GM12878 (cell line): ENCODE measurements around the gene TBCD. TPM values are rescaled to one million over a fixed set of nuclear protein-coding genes. Genes with fewer than 3 reads are reported as not detected.

Source experiments
- ATAC-seq: fragments of 200-7000 bp; cut with Tn5 transposase; 3 replicates; pipeline ENCODE4 v1.9.1; 2020; ENCODE audit warnings: mild to moderate bottlenecking, moderate library complexity
- BruUV-seq: library from RNA; stranded (reverse); fragments of 400-500 nt; replicated peaks from 2 replicates; lab custom pipeline; 2021; lab: Mats Ljungman, UMichigan
- CTCF ChIA-PET: fragments of 300-600 bp; sonication (Branson Sonifier 250); formaldehyde crosslinking; extraction: SDS; loops from one replicate; lab custom pipeline; 2021; ENCODE audit warnings: inconsistent platforms; lab: Yijun Ruan, JAX
- POLR2A ChIA-PET: fragments of 350-600 bp; formaldehyde crosslinking; extraction: SDS; loops from one replicate; lab custom pipeline; 2021; ENCODE audit warnings: inconsistent platforms; lab: Charles Lee
- RAD21 ChIA-PET: fragments of 300-600 bp; sonication (Branson Sonifier 250); formaldehyde crosslinking; loops from one replicate; lab custom pipeline; 2023; ENCODE audit warnings: antibody characterized with exemption; ENCODE audit not compliant: unreplicated experiment; lab: Charles Lee
- SMC1A ChIA-PET: fragments of 300-600 bp; sonication (Branson Sonifier 250); formaldehyde crosslinking; loops from one replicate; lab custom pipeline; 2023; ENCODE audit not compliant: unreplicated experiment, uncharacterized antibody; lab: Charles Lee
- DNase-seq: peaks from one replicate; pipeline ENCODE4 v3.0.0-alpha.2; 2011; ENCODE audit warnings: low read depth, low spot score
- FAIRE-seq: peaks from 3 replicates; lab custom pipeline; 2011; peaks lifted over from hg19 to GRCh38; lab: Jason Lieb, UNC
- H2AFZ ChIP-seq: 2 replicates; pipeline ENCODE4 v1.6.0; 2011; ENCODE audit warnings: low read depth, low read length, control low read depth; ENCODE audit not compliant: control insufficient read depth
- H3K27ac ChIP-seq: 2 replicates; pipeline ENCODE4 v1.5.1; 2011; ENCODE audit warnings: control low read depth; ENCODE audit not compliant: control insufficient read depth, insufficient read depth
- H3K27me3 ChIP-seq, 2 experiments: replicated peaks in 1 of 2; 2 replicates each; pipeline versions ENCODE4 v1.6.0 to v1.6.1; 2011; ENCODE audit warnings: low read length in 1 of 2; ENCODE audit not compliant: control insufficient read depth in 2 of 2, insufficient read depth in 2 of 2
- H3K36me3 ChIP-seq, 2 experiments: 2 replicates each; pipeline ENCODE4 v1.5.1; 2011; ENCODE audit warnings: low read length in 1 of 2; ENCODE audit not compliant: control insufficient read depth in 2 of 2, insufficient read depth in 2 of 2
- H3K4me1 ChIP-seq: 2 replicates; pipeline ENCODE4 v1.6.1; 2011; ENCODE audit warnings: mild to moderate bottlenecking, low read length, moderate library complexity, mixed read lengths; ENCODE audit not compliant: control insufficient read depth, insufficient read depth
- H3K4me2 ChIP-seq: 2 replicates; pipeline ENCODE4 v1.6.0; 2011; ENCODE audit warnings: control low read depth; ENCODE audit not compliant: control insufficient read depth, insufficient read depth
- H3K4me3 ChIP-seq: fragments of 200-600 bp; sonication (generic); 2 replicates; pipeline ENCODE4 v1.5.1; 2016
- H3K79me2 ChIP-seq: 2 replicates; pipeline ENCODE4 v1.6.0; 2011; ENCODE audit warnings: low read length; ENCODE audit not compliant: control insufficient read depth, insufficient read depth
- H3K9ac ChIP-seq: 2 replicates; pipeline ENCODE4 v1.8.0; 2011; ENCODE audit warnings: low read length, control low read depth, mixed read lengths; ENCODE audit not compliant: control insufficient read depth, insufficient read depth
- H3K9me3 ChIP-seq: replicated peaks from 3 replicates; pipeline ENCODE4 v1.5.1; 2011; ENCODE audit warnings: mild to moderate bottlenecking, low read length; ENCODE audit not compliant: control insufficient read depth, insufficient read depth
- H4K20me1 ChIP-seq: 2 replicates; pipeline ENCODE4 v1.6.0; 2011; ENCODE audit not compliant: control insufficient read depth, insufficient read depth
- BHLHE40 ChIP-seq, 2 experiments: fragments of 450-650 bp in 1 of 2; IDR thresholded peaks; 2 replicates each; pipeline ENCODE4 v1.6.1; 2011 to 2017; ENCODE audit warnings: low read depth in 2 of 2, borderline replicate concordance in 1 of 2, improper control_type of control experiment in 1 of 2, low read length in 1 of 2, mild to moderate bottlenecking in 1 of 2
- CBX3 ChIP-seq: fragments of 200-600 bp; sonication (generic); IDR thresholded peaks from 2 replicates; pipeline ENCODE4 v1.6.1; 2016; ENCODE audit warnings: low read depth, borderline replicate concordance
- MYB ChIP-seq: fragments of 150-350 bp; IDR thresholded peaks from 2 replicates; pipeline ENCODE4 v1.6.1; 2014; ENCODE audit warnings: mild to moderate bottlenecking, low read depth, low read length, borderline replicate concordance
- ZBTB40 ChIP-seq: fragments of 450-650 bp; IDR thresholded peaks from 2 replicates; pipeline ENCODE4 v1.6.1; 2016; ENCODE audit warnings: mild to moderate bottlenecking, moderate library complexity, borderline replicate concordance
- ZNF274 ChIP-seq: IDR thresholded peaks from one replicate; pipeline ENCODE4 v1.8.0; 2011; ENCODE audit not compliant: insufficient read length, insufficient read depth
- WGBS: methylation state at CpG from one replicate; pipeline ENCODE4 v1.1.6; 2016; ENCODE audit warnings: low lambda C conversion rate; ENCODE audit not compliant: insufficient replicate concordance, insufficient coverage; ENCODE audit errors: missing lambda C conversion rate; 5-methylcytosine and 5-hydroxymethylcytosine counted together
- in situ Hi-C: fragments of 300-500 bp; cut with MboI; formaldehyde crosslinking; loops from 9 replicates; pipeline ENCODE4 v1.14.3; 2018; ENCODE audit warnings: mixed read lengths
- intact Hi-C: fragments of 100-400 bp; cut with micrococcal nuclease; formaldehyde crosslinking; loops from one replicate; pipeline ENCODE4 v1.14.2; 2022; ENCODE audit not compliant: unreplicated experiment
- polyA plus RNA-seq, 11 experiments: library from polyadenylated mRNA; depleted of rRNA in 4 of 11; unstranded in 6 of 11; stranded (reverse) in 5 of 11; fragments of >200 nt; fragmentation: Nextera tagmentation in 4 of 11; fragmentation: Illumina TruSeq in 1 of 11; extraction: Ambion mirVana in 4 of 11; extraction: Trizol in 1 of 11; gene quantifications; 1 replicate in 1 of 11; 2 replicates in 10 of 11; pipeline versions ENCODE4 v1.2.1 to v1.2.3, GENCODE V29; 2011 to 2016; ENCODE audit warnings: inconsistent platforms in 2 of 11, missing spikeins in 2 of 11, low read depth in 1 of 11
- total RNA-seq, 4 experiments: library from RNA; depleted of rRNA in 3 of 4; stranded (reverse); fragments of >200 nt in 3 of 4; fragmentation: Illumina TruSeq in 1 of 4; extraction: Trizol in 1 of 4; gene quantifications; 2 replicates each; pipeline versions ENCODE4 v1.2.1 to v1.2.3, GENCODE V29; 2013 to 2021

The TBCD gene
- total and polyA plus RNA-seq, 10 of the 15 experiments (the other 5 are each of a cell fraction or from before 2014, with no cell fraction given): 10.3 to 114 (median 52.4) TPM

- WGBS: 63% methylated on average over 37 of the region's 38 CpGs
- Histone ChIP-seq H3K27ac (no peak overlapping the region), H2AFZ (no peak overlapping the region), H3K4me2 (no peak overlapping the region), H3K27me3 (no peaks in the 10 kb centered on the region), H3K4me1 (peaks cover 9% of the 10 kb centered on the region), H4K20me1 (no peaks in the 10 kb centered on the region), H3K36me3 (no peaks in the 10 kb centered on the region), H3K9me3 (no peaks in the 10 kb centered on the region), H3K79me2 (no peaks in the 10 kb centered on the region), H3K9ac (no peak overlapping the region), H3K4me3 (no peak overlapping the region)
- no peak for DNase-seq
- TF ChIP-seq BHLHE40 (IDR thresholded peaks at IDR 0.05; ENCODE audit: borderline replicate concordance in 1 of 2, low read depth in 2 of 2, low read length in 1 of 2): 0 out of 4 replicates have a peak, but pooled peaks of 1 of the 2 experiments have one; percentile 3
- TF ChIP-seq ZNF274: no peak
- ChIA-PET SMC1A (interaction anchor here (0.6 kb wide), 1 partner anchor 61 kb away, joined by 3 read pairs; no protein-coding TSS in a partner anchor), RAD21 (no interaction called here), POLR2A (no interaction called here), CTCF (no interaction called here)
- intact Hi-C loops: no loop called here
- BruUV-seq: no TSS peak
- no peak for ATAC-seq
- in situ Hi-C loops: no loop called here
- no peak for FAIRE-seq
These were observed 47.7 kb upstream of the TBCD start for GRCh38 chr17:82703935-82704865.

- no peak overlapping the region for H3K27ac ChIP-seq
- H3K4me3 ChIP-seq: no peak overlapping the region
- intact Hi-C loops (no loop called here), in situ Hi-C loops (no loop called here)
- H3K9me3 ChIP-seq: no peaks in the 10 kb centered on the region
- DNase-seq (no peak), ATAC-seq (no peak), FAIRE-seq (no peak)
- POLR2A ChIA-PET: no interaction called here
- H3K4me1 ChIP-seq: peaks cover 10% of the 10 kb centered on the region
- no peaks in the 10 kb centered on the region for H4K20me1 ChIP-seq
- SMC1A ChIA-PET: interaction anchor here (0.6 kb wide), 1 partner anchor 62 kb away, joined by 3 read pairs; no protein-coding TSS in a partner anchor
- H3K9ac ChIP-seq: no peak overlapping the region
- H3K36me3 ChIP-seq: no peaks in the 10 kb centered on the region
- 73% methylated on average over 13 of the region's 13 CpGs for WGBS
- RAD21 ChIA-PET: no interaction called here
- no TSS peak for BruUV-seq
- CTCF ChIA-PET: no interaction called here
- H3K79me2 ChIP-seq: no peaks in the 10 kb centered on the region
- no peak overlapping the region for H2AFZ ChIP-seq
- no peaks in the 10 kb centered on the region for H3K27me3 ChIP-seq
- H3K4me2 ChIP-seq: no peak overlapping the region
- no peak for TF ChIP-seq ZBTB40
- no peak for TF ChIP-seq CBX3
- TF ChIP-seq MYB: no peak
These were observed 47.0 kb upstream of the TBCD start for GRCh38 chr17:82704886-82705285.
